Testis (tissue), 3 donors: ENCODE data around the gene BCL11A. TPM values are rescaled to one million over a fixed set of nuclear protein-coding genes. Genes with fewer than 3 reads are reported as not detected.

Experiments
- DNase-seq: peaks from one replicate; pipeline ENCODE4 v3.0.0-alpha.2; 2019
- H3K27ac ChIP-seq, 2 donors: fragments of 200-600 bp; sonication (generic); one replicate each; pipeline ENCODE4 v1.5.1; 2019
- H3K27me3 ChIP-seq: fragments of 200-600 bp; sonication (generic); one replicate; pipeline ENCODE4 v1.5.1; 2019
- H3K36me3 ChIP-seq: fragments of 200-600 bp; sonication (generic); one replicate; pipeline ENCODE4 v1.5.1; 2017; ENCODE audit warnings: low read depth; ENCODE audit errors: missing control alignments
- H3K4me1 ChIP-seq: fragments of 200-600 bp; sonication (generic); one replicate; pipeline ENCODE4 v1.5.1; 2019
- H3K4me3 ChIP-seq, 2 donors: fragments of 200-600 bp; sonication (generic); one replicate each; pipeline ENCODE4 v1.5.1; 2017 to 2019
- H3K9me3 ChIP-seq: fragments of 200-600 bp; sonication (generic); one replicate; pipeline ENCODE4 v1.5.1; 2017
- CTCF ChIP-seq, 3 experiments: fragments of 450-650 bp in 2 of 3; fragments of 200-600 bp in 1 of 3; sonication (generic) in 1 of 3; IDR thresholded peaks; one replicate each; pipeline ENCODE4 v1.5.1; 2016 to 2019; ENCODE audit warnings: antibody characterized with exemption in 3 of 3, mild to moderate bottlenecking in 2 of 3, moderate library complexity in 1 of 3
- POLR2A ChIP-seq: fragments of 450-650 bp; IDR thresholded peaks from one replicate; pipeline ENCODE4 v1.6.1; 2017; ENCODE audit warnings: antibody characterized with exemption, mild to moderate bottlenecking, moderate library complexity
- WGBS, 2 donors: methylation state at CpG; one replicate each; pipeline ENCODE4 v1.1.5; 2018; 5-methylcytosine and 5-hydroxymethylcytosine counted together
- intact Hi-C: fragments of 100-400 bp; cut with DNase I; formaldehyde crosslinking; loops from one replicate; pipeline ENCODE4 v1.15.1; 2023; ENCODE audit warnings: low total_unique reads
- polyA plus RNA-seq: library from polyadenylated mRNA; stranded (reverse); fragments of 350-450 nt; fragmentation: Illumina TruSeq; extraction: RNeasy Lipid Tissue Mini Kit (QIAGEN cat#74804); gene quantifications from one replicate; pipeline ENCODE4 v1.2.3, GENCODE V29; 2014; ENCODE audit warnings: low read depth, low replicate concordance; ENCODE audit not compliant: insufficient read depth
- total RNA-seq, 2 donors: library from RNA; depleted of rRNA; stranded (reverse); fragments of >200 nt; gene quantifications; one replicate each; pipeline ENCODE4 v1.2.3, GENCODE V29; 2016

The BCL11A gene
- total and polyA plus RNA-seq, 3 donors from 2014 or later = 4.1 to 11.6 (median 5.1) TPM

DNA sequence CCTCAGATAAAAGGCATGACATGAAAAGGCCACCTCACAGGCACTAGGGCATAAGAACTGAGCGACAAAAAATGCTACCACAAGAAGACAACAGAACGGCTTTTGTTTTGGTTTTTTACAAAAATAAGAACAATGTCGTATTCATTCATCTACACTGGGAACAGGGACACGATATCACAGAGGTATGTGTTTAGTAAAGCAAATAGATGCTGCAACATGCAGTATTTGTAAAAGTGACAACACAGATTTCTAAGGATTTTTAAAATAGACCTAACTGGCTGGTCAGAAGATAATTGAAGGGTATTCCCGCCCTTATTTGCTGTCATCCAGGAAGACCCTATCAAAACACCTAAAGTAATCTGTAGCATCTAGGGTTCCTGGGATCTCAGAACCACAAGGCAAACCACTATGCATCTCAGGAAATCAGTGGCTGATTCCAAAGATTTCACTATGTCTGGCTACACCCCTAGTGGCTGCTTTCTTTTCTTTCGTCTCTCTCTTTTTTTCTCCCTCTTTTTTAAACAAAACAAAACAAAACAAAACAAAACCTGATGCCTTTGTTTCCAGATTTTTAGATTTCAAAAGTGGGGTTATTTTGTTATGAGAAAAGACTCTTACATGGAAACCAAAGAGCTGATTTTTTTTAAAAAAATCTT is 97.2 kb downstream of the BCL11A start:
- H3K4me1 ChIP-seq = no peaks in the 10 kb centered on the region
- DNase-seq = no peak
- no peak overlapping the region for H3K4me3 ChIP-seq
- H3K27me3 ChIP-seq = no peaks in the 10 kb centered on the region
- intact Hi-C loops = no loop called here
- TF ChIP-seq CTCF (IDR thresholded peaks at IDR 0.05) (no peak), POLR2A (no peak)
- H3K9me3 ChIP-seq = no peaks in the 10 kb centered on the region
- H3K27ac ChIP-seq = no peak overlapping the region
- WGBS, 2 donors = 78 to 83% methylated on average over 6 of the region's 6 CpGs
- no peaks in the 10 kb centered on the region for H3K36me3 ChIP-seq

- no peaks in the 10 kb centered on the region for H3K27me3 ChIP-seq
- H3K9me3 ChIP-seq = no peaks in the 10 kb centered on the region
- H3K27ac ChIP-seq = no peak overlapping the region
- WGBS, 2 donors = 81 to 85% methylated on average over 9 of the region's 9 CpGs
- TF ChIP-seq CTCF (IDR thresholded peaks at IDR 0.05) = no peak
- TF ChIP-seq POLR2A = no peak
- no peak for DNase-seq
- intact Hi-C loops = no loop called here
- no peak overlapping the region for H3K4me3 ChIP-seq
- H3K4me1 ChIP-seq = no peaks in the 10 kb centered on the region
- no peaks in the 10 kb centered on the region for H3K36me3 ChIP-seq
Measured at GRCh38 chr2:60453872-60454271, 99.6 kb downstream of the BCL11A start.

DNA sequence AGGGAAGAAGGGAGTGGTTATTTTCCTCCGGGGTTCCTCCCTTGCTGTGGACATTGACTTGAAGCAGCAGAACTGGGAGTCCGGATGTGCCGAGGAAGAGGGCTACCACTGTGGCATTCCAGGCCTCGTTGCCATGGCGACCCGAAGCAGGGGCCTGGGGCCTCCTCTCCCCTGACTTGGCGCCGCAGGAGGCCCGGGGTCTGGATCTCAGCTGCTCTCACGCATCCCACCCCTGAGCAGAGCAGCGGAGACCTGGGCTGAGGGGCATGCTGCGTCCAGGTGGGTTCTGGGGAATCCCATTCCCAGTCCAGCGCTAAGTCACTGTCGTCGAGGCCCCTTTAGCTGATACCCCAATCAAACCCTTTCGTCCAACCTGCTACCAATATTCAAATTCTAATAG is 100.2 kb downstream of the BCL11A start:
- Histone ChIP-seq H3K9me3 (no peaks in the 10 kb centered on the region), H3K36me3 (no peaks in the 10 kb centered on the region), H3K27me3 (no peaks in the 10 kb centered on the region), H3K4me3 (no peak overlapping the region), H3K27ac (no peak overlapping the region), H3K4me1 (no peaks in the 10 kb centered on the region)
- peak; percentile 46 for DNase-seq
- TF ChIP-seq POLR2A = no peak
- TF ChIP-seq CTCF (IDR thresholded peaks at IDR 0.05) = no peak
- 39 to 48% methylated on average over 6 to 16 of the region's 16 CpGs for WGBS, 2 donors
- intact Hi-C loops = no loop called here

DNA sequence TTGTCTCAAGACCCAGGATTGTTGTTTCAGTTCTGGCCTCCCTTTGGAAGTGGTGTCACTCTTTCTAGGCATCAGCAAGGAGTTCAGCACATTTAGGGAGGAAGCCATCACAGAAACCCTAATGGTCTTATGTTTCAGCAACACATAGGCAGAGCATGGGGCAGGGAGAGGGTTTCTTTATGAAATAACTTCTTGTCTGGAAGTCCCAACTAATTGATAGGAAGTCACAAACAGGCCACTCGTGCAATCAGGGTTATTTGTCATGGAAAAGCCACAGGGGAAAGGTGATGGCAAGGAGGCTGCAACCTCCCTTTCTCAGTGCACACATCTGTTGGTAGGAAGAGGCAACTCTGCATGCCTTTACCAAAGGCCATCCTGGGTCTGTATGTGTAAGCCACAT is 103.0 kb downstream of the BCL11A start:
- Histone ChIP-seq H3K27ac (no peak overlapping the region), H3K27me3 (no peaks in the 10 kb centered on the region), H3K9me3 (no peaks in the 10 kb centered on the region), H3K36me3 (no peaks in the 10 kb centered on the region), H3K4me1 (no peaks in the 10 kb centered on the region), H3K4me3 (no peak overlapping the region)
- TF ChIP-seq POLR2A (no peak), CTCF (IDR thresholded peaks at IDR 0.05) (no peak)
- intact Hi-C loops = no loop called here
- 73 to 89% methylated on average over 1 of the region's 1 CpG for WGBS, 2 donors
- DNase-seq = no peak

DNA sequence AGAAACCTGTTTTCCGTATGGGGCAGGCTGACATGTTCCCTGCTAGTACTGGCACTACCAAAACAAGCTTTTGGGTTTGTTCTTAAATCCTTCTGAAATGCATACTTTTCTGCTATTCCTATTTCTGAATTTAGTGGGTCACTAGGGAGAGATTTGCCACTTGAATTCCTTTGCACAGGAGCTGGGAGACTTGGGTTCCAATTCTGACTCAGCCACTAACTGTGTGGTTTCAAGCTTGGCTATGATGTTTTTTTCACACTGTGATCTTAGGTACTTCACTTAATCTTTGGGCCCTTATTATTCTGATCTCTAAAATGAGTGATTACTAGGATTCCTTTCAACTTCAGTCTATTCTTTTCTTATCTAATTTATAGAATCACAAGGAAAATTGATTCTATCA is 105.5 kb downstream of the BCL11A start:
- no peaks in the 10 kb centered on the region for H3K36me3 ChIP-seq
- no peaks in the 10 kb centered on the region for H3K9me3 ChIP-seq
- H3K4me3 ChIP-seq = no peak overlapping the region
- H3K4me1 ChIP-seq = no peaks in the 10 kb centered on the region
- 86 to 94% methylated on average over 1 of the region's 1 CpG for WGBS, 2 donors
- no peak overlapping the region for H3K27ac ChIP-seq
- DNase-seq = no peak
- no peak for TF ChIP-seq POLR2A
- TF ChIP-seq CTCF (IDR thresholded peaks at IDR 0.05) = no peak
- no peaks in the 10 kb centered on the region for H3K27me3 ChIP-seq
- intact Hi-C loops = no loop called here
